GM12864 (cell line): Measurements from ENCODE around the gene PXDN.
"Not testable (repeated sequence)": the region's sequence is repeated elsewhere in the genome, so short reads cannot be mapped to it uniquely, and the experiment has no call there.

Experiments used
- DNase-seq: peaks from one replicate; pipeline ENCODE4 v3.0.0-alpha.2; 2011; ENCODE audit warnings: low read depth
- H3K4me3 ChIP-seq: 2 replicates; pipeline ENCODE4 v1.5.1; 2011; ENCODE audit warnings: mild to moderate bottlenecking, low read depth, low read length, control low read depth
- CTCF ChIP-seq: IDR thresholded peaks from 2 replicates; pipeline ENCODE4 v1.5.1; 2011; ENCODE audit warnings: low read depth, mild to moderate bottlenecking, moderate library complexity, low read length, control low read depth, inconsistent platforms; ENCODE audit errors: missing control alignments

The PXDN gene

GRCh38 chr2:1757567-1757966, 13.3 kb upstream of the PXDN start:
- no peak for DNase-seq
- no peak for TF ChIP-seq CTCF
- H3K4me3 ChIP-seq, result no peak overlapping the region

GRCh38 chr2:1757146-1757545, 12.8 kb upstream of the PXDN start:
- H3K4me3 ChIP-seq, DNase-seq: not testable (repeated sequence)

GRCh38 chr2:1756456-1756855, 12.1 kb upstream of the PXDN start:
- no peak for TF ChIP-seq CTCF
- no peak overlapping the region for H3K4me3 ChIP-seq
- no peak for DNase-seq

GRCh38 chr2:1755436-1756191, 11.3 kb upstream of the PXDN start:
- no peak for TF ChIP-seq CTCF
- DNase-seq, result no peak
- no peak overlapping the region for H3K4me3 ChIP-seq

- no peak for TF ChIP-seq CTCF
- H3K4me3 ChIP-seq, result no peak overlapping the region
- DNase-seq, result no peak
These were observed 10.3 kb upstream of the PXDN start for GRCh38 chr2:1754461-1755170.

GRCh38 chr2:1754046-1754445, 9.7 kb upstream of the PXDN start:
- no peak overlapping the region for H3K4me3 ChIP-seq
- DNase-seq, result no peak
- TF ChIP-seq CTCF, result no peak

- no peak for DNase-seq
- TF ChIP-seq CTCF, result no peak
- H3K4me3 ChIP-seq, result no peak overlapping the region
These were observed 8.4 kb upstream of the PXDN start for GRCh38 chr2:1752751-1753150.
